ENCODE measurements around the gene MERTK. TPM values are rescaled to one million over a fixed set of nuclear protein-coding genes. Genes with fewer than 3 reads are reported as not detected.

Gene MERTK
- total and polyA plus RNA-seq, 2 of the 8 experiments (the other 6 are each of a cell fraction or from before 2014, with no cell fraction given), result 6.5 to 7.0 TPM

GRCh38 chr2:111975053-111975552 lies 76.7 kb downstream of the MERTK start (continued):
- TF ChIP-seq, protein P1, sequence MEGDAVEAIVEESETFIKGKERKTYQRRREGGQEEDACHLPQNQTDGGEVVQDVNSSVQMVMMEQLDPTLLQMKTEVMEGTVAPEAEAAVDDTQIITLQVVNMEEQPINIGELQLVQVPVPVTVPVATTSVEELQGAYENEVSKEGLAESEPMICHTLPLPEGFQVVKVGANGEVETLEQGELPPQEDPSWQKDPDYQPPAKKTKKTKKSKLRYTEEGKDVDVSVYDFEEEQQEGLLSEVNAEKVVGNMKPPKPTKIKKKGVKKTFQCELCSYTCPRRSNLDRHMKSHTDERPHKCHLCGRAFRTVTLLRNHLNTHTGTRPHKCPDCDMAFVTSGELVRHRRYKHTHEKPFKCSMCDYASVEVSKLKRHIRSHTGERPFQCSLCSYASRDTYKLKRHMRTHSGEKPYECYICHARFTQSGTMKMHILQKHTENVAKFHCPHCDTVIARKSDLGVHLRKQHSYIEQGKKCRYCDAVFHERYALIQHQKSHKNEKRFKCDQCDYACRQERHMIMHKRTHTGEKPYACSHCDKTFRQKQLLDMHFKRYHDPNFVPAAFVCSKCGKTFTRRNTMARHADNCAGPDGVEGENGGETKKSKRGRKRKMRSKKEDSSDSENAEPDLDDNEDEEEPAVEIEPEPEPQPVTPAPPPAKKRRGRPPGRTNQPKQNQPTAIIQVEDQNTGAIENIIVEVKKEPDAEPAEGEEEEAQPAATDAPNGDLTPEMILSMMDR (IDR thresholded peaks at IDR 0.05; ENCODE audit: control extremely low read depth in 1 of 3, insufficient read depth in 1 of 3, low read depth in 1 of 3, low read length in 3 of 3), result no peak
- TF ChIP-seq TBP (IDR thresholded peaks at IDR 0.05; ENCODE audit: low read depth, low read length) (no peak), NRF1 (IDR thresholded peaks at IDR 0.05; ENCODE audit: low read depth, low read length) (no peak)

Data from H1 (cell line).